ENCODE data around the gene ASCL5.

The ASCL5 gene

DNA sequence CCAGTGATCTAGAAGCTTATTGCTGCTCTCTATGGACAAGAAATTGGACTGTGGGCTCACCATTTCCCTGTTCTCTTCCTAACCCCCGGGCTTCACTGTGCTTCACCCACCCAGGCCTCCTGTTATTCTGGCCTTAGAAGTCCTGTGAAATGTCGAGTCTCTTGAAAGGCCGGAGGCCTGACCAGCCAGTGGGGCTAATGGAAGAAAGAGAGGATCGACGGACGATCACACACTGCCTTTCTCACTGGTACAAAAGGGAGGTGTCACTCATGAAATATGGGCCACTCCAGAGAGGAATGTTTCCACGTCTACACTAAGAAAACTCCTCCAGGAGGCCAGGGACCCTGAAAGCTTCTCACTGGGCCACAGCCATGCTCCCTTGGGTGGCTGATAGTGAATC lies 50.9 kb downstream of the ASCL5 start:
- Histone ChIP-seq H2AFZ (ENCODE audit: low read length) (no peak overlapping the region), H3K79me2 (ENCODE audit: insufficient read depth, low read length) (no peaks in the 10 kb centered on the region), H3K4me3 (ENCODE audit: low read length, poor library complexity, severe bottlenecking) (no peak overlapping the region), H3K36me3 (ENCODE audit: insufficient read depth, low read length) (no peaks in the 10 kb centered on the region), H3K9me2 (replicated peaks; ENCODE audit: low read depth, low read length) (no peaks in the 10 kb centered on the region), H4K20me1 (ENCODE audit: insufficient read depth, low read length, poor library complexity, severe bottlenecking) (no peaks in the 10 kb centered on the region), H3K9me3 (ENCODE audit: insufficient read depth, low read depth, low read length) (no peaks in the 10 kb centered on the region), H3K4me1 (ENCODE audit: insufficient read depth, low read length, poor library complexity, severe bottlenecking) (peaks cover 8% of the 10 kb centered on the region), H3K27me3 (ENCODE audit: insufficient read depth, low read length, poor library complexity, severe bottlenecking) (no peaks in the 10 kb centered on the region), H3K4me2 (ENCODE audit: low read depth, low read length, poor library complexity, severe bottlenecking) (no peak overlapping the region), H3K9ac (ENCODE audit: low read depth, low read length, poor library complexity, severe bottlenecking) (no peak overlapping the region), H3F3A (ENCODE audit: low read depth) (no peaks in the 10 kb centered on the region)
- TF ChIP-seq, protein P1, sequence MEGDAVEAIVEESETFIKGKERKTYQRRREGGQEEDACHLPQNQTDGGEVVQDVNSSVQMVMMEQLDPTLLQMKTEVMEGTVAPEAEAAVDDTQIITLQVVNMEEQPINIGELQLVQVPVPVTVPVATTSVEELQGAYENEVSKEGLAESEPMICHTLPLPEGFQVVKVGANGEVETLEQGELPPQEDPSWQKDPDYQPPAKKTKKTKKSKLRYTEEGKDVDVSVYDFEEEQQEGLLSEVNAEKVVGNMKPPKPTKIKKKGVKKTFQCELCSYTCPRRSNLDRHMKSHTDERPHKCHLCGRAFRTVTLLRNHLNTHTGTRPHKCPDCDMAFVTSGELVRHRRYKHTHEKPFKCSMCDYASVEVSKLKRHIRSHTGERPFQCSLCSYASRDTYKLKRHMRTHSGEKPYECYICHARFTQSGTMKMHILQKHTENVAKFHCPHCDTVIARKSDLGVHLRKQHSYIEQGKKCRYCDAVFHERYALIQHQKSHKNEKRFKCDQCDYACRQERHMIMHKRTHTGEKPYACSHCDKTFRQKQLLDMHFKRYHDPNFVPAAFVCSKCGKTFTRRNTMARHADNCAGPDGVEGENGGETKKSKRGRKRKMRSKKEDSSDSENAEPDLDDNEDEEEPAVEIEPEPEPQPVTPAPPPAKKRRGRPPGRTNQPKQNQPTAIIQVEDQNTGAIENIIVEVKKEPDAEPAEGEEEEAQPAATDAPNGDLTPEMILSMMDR (conservative IDR thresholded peaks at IDR 0.05; ENCODE audit: low read length), result no peak
- no peak for TF ChIP-seq EZH2phosphoT487 (IDR thresholded peaks at IDR 0.05; ENCODE audit: borderline replicate concordance)

DNA sequence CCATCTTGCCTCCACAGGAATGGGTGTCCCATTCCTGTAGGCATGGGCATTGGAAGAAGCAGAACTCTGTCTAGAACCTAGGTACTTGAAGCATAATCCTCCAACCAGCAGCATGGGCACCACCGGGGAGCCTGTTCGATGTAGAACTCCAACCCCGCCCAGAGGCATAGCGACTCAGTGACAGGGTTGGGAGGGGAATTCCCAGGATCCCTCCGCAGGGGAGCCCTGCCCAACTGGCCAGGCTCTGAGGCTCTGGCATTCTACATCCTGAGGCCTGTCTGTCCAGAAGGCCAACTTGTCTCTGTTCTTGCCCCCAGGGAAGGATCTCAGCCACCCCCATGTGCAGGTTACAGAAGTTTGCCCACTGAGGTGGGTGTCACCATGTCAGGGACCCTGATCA lies 53.0 kb downstream of the ASCL5 start:
- Histone ChIP-seq H3K27me3 (ENCODE audit: insufficient read depth, low read length, poor library complexity, severe bottlenecking) (no peaks in the 10 kb centered on the region), H3K4me3 (ENCODE audit: low read length, poor library complexity, severe bottlenecking) (no peak overlapping the region), H4K20me1 (ENCODE audit: insufficient read depth, low read length, poor library complexity, severe bottlenecking) (no peaks in the 10 kb centered on the region), H3K4me1 (ENCODE audit: insufficient read depth, low read length, poor library complexity, severe bottlenecking) (peaks cover 13% of the 10 kb centered on the region), H3K36me3 (ENCODE audit: insufficient read depth, low read length) (no peaks in the 10 kb centered on the region), H3K79me2 (ENCODE audit: insufficient read depth, low read length) (no peaks in the 10 kb centered on the region), H3K4me2 (ENCODE audit: low read depth, low read length, poor library complexity, severe bottlenecking) (no peak overlapping the region), H2AFZ (ENCODE audit: low read length) (no peak overlapping the region), H3F3A (ENCODE audit: low read depth) (no peaks in the 10 kb centered on the region), H3K9ac (ENCODE audit: low read depth, low read length, poor library complexity, severe bottlenecking) (no peak overlapping the region), H3K9me2 (replicated peaks; ENCODE audit: low read depth, low read length) (no peaks in the 10 kb centered on the region), H3K9me3 (ENCODE audit: insufficient read depth, low read depth, low read length) (no peaks in the 10 kb centered on the region)
- no peak for TF ChIP-seq EZH2phosphoT487 (IDR thresholded peaks at IDR 0.05; ENCODE audit: borderline replicate concordance)
- TF ChIP-seq, protein P1 (conservative IDR thresholded peaks at IDR 0.05; ENCODE audit: low read length), result no peak

DNA sequence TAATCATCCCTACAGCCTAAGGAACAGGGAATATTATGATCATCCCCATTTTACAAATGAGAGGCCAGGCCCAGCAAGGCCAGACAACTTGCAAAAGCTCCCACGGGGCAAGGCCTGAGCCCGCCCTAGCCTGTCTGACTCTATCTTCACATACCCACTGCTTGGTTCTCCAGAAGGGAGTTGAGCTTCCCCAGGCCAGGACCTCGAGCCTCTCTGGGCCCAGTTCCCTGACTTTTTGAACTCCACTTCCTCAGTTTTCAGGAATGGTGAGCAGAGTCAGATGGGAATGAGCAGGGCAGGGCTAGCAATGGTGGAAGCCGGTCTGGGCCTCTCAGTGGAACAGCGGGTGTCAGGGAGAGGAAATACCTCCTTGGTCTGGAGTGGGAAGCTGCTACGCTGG lies 54.1 kb downstream of the ASCL5 start:
- H3K4me3 ChIP-seq (ENCODE audit: low read length, poor library complexity, severe bottlenecking), result no peak overlapping the region
- no peaks in the 10 kb centered on the region for H3F3A ChIP-seq (ENCODE audit: low read depth)
- peaks cover 13% of the 10 kb centered on the region for H3K4me1 ChIP-seq (ENCODE audit: insufficient read depth, low read length, poor library complexity, severe bottlenecking)
- H3K79me2 ChIP-seq (ENCODE audit: insufficient read depth, low read length), result no peaks in the 10 kb centered on the region
- H3K9me2 ChIP-seq (replicated peaks; ENCODE audit: low read depth, low read length), result no peaks in the 10 kb centered on the region
- no peaks in the 10 kb centered on the region for H3K27me3 ChIP-seq (ENCODE audit: insufficient read depth, low read length, poor library complexity, severe bottlenecking)
- H4K20me1 ChIP-seq (ENCODE audit: insufficient read depth, low read length, poor library complexity, severe bottlenecking), result no peaks in the 10 kb centered on the region
- H3K9ac ChIP-seq (ENCODE audit: low read depth, low read length, poor library complexity, severe bottlenecking), result no peak overlapping the region
- H3K36me3 ChIP-seq (ENCODE audit: insufficient read depth, low read length), result no peaks in the 10 kb centered on the region
- TF ChIP-seq, protein P1 (conservative IDR thresholded peaks at IDR 0.05; ENCODE audit: low read length), result no peak
- no peak for TF ChIP-seq EZH2phosphoT487 (IDR thresholded peaks at IDR 0.05; ENCODE audit: borderline replicate concordance)
- no peaks in the 10 kb centered on the region for H3K9me3 ChIP-seq (ENCODE audit: insufficient read depth, low read depth, low read length)
- H2AFZ ChIP-seq (ENCODE audit: low read length), result no peak overlapping the region
- no peak overlapping the region for H3K4me2 ChIP-seq (ENCODE audit: low read depth, low read length, poor library complexity, severe bottlenecking)

Measured in Loucy (cell line).